Activated CD8-positive, alpha-beta memory T cell treated with anti-CD3 and anti-CD28 coated beads for 4 hours (primary cell): ENCODE measurements around the gene FYB1.

ENCODE experiments used
- DNase-seq, 2 donors: peaks; one replicate each; pipeline ENCODE4 v3.0.0-alpha.2; 2020; ENCODE audit warnings: low read depth in 2 of 2

The FYB1 gene

DNA sequence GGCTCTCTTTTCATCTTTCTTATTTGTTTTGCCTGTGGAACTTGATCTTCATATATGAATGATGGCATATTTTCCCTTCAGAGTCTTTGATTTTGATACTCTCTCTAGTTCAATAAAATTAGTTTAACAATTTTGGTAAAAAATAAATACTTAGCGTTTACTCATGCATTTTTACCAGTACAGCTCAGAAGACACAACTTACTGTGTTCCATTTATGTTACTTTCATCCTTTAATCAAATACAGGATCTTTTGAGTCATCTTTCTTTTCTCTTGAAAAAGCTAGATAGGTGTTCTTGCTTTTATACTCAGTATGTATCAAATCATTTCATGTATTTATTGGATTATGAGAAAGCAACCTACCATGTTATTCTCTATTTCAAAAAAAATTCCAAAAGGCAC is 98.0 kb downstream of the FYB1 start:
- no peak for DNase-seq

DNA sequence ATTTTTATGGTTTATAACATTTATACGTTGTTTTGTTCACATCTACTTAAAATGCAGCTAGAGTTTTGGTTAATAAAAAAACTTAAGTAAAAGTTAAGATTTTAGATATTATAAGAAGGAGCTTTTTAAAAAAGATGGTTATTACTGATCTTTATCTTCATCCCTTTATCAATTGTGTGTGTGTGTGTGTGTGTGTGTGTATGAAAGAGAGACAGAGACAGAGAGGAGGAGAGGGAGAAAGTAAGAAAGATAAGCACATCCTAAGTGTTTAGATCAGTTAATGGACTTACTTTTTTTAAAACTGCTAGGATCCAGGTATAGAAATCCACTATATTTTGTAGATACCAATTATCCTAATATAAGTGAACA is 99.3 kb downstream of the FYB1 start:
- no peak for DNase-seq

DNA sequence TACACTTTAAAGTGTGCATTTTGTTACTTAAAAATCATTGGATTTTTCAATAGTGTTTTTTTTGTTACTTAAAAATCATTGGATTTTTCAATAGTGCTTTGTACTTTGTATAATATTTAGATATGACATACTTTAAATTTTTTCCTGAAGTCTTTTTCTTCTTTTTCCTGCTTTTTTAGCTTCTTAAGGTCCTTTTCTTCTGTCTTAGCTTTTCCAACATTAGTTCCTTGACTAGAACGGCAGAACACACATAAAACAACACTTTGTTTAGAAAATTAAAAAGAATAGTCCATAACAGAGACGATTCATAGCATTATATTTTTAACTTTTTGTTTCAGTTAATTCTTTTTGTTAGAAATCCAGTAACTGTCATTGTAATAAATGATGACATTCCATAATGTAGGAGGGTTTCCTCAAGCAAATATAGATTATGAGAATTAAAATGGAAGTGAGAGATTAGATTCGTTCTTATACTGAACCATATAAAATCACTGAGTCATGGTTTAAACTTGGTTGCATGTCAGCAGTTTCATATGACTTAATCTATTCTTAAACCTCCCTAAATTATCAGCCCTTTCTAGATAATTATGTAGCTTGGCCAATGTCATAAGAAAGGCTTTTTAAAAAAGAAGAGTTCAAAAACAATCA is 99.8 kb downstream of the FYB1 start:
- DNase-seq, result no peak

GRCh38 chr5:39118638-39119037 is 100.7 kb downstream of the FYB1 start:
- DNase-seq, result no peak

DNA sequence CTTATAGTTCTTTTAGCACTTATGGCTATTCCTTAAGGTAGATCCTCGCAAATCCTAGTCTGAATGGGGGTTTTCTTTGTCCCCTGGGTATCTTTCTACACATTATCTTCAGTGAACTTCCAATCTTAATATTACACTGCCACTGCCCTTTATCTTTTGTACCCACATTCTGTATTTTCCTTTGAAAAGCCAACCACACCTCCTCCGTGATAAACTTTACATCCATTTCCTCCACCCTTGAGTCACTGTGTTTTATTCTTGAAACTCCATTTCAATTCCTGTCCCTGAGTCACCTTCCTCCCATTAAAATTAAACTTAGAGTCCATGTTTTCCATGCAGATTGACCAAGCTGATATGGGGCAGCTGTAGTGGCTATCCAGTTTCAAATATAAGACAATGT is 102.0 kb downstream of the FYB1 start:
- DNase-seq, result no peak

GRCh38 chr5:39116344-39117170 is 102.8 kb downstream of the FYB1 start:
- DNase-seq, result no peak

DNA sequence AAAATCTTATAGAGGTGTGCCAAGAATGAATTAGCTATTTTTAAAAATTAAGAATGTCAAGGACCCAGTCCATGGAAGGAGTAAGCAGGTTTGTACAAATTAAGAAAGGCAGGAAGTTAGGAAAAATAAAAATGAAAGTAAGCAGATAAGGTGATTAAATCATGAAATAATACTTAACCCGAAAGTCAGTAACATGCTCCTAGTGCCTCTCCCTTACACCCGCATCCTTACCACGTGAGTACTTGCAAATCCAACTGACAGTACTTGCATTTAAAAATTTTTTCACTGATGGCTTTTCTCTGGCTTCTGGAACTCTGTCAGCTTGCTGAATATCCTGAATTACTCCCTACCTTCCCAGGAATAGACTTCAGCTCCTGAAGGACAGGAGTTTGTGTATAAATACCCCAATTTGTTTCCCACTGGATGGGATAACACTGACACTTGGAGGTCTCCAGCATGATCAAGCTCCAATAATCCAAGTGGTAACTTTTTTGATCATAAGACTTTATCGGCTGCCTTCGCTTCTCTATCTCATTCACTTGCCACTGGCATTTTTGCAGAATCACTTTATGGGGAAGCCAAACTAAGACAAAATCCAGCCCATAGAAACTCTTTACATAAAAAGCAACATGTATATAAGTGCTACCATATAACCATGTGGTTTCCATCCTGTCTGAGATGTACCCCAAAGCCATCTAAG is 103.6 kb downstream of the FYB1 start:
- no peak for DNase-seq

GRCh38 chr5:39114155-39114554 is 105.2 kb downstream of the FYB1 start:
- no peak for DNase-seq

- no peak for DNase-seq
Observed at GRCh38 chr5:39113354-39113953, 105.9 kb downstream of the FYB1 start.

- DNase-seq, result no peak
Observed at GRCh38 chr5:39109606-39110005, 109.8 kb downstream of the FYB1 start.

DNA sequence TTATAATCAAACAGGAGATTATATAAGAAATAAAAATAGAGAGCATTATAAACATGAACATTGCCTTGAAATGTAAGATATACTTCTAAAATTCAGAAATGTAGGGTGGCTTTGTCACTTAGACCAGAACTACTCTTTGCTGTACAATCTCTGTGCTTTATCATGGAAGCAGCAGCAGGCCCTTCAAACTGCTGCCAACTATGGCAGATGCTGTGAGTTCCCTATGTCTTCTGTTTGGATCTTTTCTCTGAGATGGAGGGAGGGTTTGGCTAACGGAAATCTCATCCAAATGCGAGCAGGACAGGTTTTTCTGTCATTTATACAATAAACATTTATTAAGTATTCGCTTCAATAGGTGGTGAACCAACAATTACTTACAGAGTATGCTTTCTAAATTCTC is 110.4 kb downstream of the FYB1 start:
- DNase-seq, result no peak

DNA sequence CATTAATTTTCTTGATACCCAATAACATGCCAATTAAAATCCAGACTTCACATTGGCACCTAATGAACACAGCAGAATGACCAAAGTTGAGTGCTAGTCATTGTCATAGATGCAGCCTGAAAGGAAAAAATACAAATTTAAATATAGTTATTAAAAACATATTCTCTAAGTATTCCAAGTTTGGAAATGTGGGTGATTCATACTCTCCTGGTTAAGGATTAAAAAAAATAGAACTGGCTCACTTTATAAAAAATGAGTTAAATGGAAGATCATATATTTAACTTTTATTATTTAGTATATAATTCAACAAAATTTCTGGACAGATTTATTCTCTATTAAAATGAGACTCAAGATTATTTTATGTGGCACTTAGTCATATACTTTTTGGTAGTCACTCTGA is 112.0 kb downstream of the FYB1 start:
- no peak for DNase-seq

- no peak for DNase-seq
Observed at GRCh38 chr5:39106322-39106721, 113.0 kb downstream of the FYB1 start.

DNA sequence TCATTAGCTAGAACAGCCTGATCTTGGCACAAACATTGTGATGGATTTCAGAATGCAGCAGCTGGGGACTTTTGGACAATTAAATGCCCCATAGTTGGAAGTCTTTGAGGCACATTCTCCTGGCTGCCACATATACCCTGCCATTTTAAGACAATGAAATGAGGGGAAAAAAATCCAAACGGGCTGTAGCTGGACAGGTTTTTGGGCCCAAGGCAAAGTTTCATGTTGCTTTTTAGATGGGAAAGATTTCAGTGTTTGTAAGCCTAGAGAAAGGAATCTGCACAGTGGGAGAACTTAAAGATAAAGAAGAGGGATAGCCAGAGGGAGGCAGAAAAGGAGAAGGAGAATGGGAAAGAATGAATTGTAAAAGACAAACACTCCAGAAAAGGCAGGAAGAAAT is 115.1 kb downstream of the FYB1 start:
- DNase-seq, result no peak

DNA sequence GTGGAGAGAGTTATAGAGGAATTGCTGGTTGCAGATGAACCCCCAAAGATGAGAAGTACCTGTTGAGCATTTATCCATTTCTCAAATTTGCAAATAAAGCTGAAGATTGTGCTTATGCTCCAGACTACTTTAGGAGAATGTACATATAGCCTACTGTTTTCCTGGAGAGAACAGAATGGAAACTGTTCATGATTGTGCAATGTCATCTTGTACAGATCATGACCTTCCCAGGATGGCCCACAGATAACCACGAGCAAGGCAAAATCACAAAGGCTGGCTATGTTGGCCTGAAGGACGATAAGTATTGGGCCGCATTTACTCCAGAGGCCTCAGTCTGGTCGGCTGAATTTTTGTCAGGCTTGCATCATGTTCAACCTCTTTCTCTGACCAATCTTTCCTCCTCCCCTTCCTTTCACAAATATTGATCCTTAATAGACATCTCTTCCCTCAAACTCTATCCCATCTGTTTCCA is 116.6 kb downstream of the FYB1 start:
- DNase-seq, result no peak

DNA sequence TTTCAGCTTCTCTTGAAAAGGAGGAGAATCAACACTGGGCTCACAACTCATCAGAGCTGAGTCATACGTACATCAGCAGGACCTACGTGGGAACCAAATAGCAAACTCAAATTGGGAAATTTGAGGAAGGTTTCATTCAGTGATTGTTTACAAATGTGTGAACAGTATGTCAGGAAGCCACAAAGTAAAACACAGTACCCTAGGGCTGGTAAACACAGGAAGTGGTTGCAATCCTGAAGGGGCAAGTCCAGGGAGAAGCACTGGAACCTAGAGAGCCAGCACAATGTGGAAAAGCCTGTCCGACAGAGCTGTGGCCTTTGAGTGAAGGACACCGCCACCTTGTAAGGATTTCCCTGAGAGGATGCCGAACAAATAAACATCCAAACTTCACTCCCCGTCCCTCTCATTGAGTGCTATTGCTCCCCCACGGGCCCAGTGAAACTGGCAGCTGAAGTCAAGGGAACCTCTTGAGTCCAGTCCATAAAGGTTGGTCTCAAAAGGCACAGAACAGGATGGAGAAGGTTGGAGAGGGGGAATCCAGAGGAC is 118.4 kb downstream of the FYB1 start:
- no peak for DNase-seq

GRCh38 chr5:39100301-39100850 is 119.0 kb downstream of the FYB1 start:
- no peak for DNase-seq

GRCh38 chr5:39099831-39100230 is 119.5 kb downstream of the FYB1 start:
- DNase-seq, result no peak

GRCh38 chr5:39093352-39093751 is 126.0 kb downstream of the FYB1 start:
- DNase-seq, result no peak

- DNase-seq, result no peak
Observed at GRCh38 chr5:39092581-39093351, 126.6 kb downstream of the FYB1 start.
